DND-41 (cell line): Measurements from ENCODE around the gene NENF.

Experiments used
- CTCF ChIP-seq: IDR thresholded peaks from 2 replicates; pipeline ENCODE4 v1.5.1; 2012; ENCODE audit warnings: borderline replicate concordance, low read length, moderate library complexity, mild to moderate bottlenecking; ENCODE audit not compliant: poor library complexity, severe bottlenecking; ENCODE audit errors: extremely low read depth
- EZH2 ChIP-seq: IDR thresholded peaks from 3 replicates; pipeline ENCODE4 v1.6.1; 2012; ENCODE audit warnings: borderline replicate concordance, low read depth, mild to moderate bottlenecking, moderate library complexity, low read length, inconsistent platforms; ENCODE audit not compliant: severe bottlenecking

GRCh38 chr1:212466437-212466836 lies 33.7 kb downstream of the NENF start:
- TF ChIP-seq EZH2: no peak
- TF ChIP-seq CTCF: no peak
